NB4 (cell line): ENCODE measurements around the gene CRLF1.
A peak's percentile ranks its signal among the peaks of the same experiment; 100 is the strongest.

ENCODE experiments used
- DNase-seq: peaks from one replicate; pipeline ENCODE4 v3.0.0; 2010; ENCODE audit warnings: low read depth
- H3K4me3 ChIP-seq: one replicate; pipeline ENCODE4 v1.5.1; 2011; ENCODE audit warnings: mild to moderate bottlenecking, low read depth, low read length, moderate library complexity
- CTCF ChIP-seq: IDR thresholded peaks from one replicate; pipeline ENCODE4 v1.5.1; 2012; ENCODE audit warnings: low read depth, low read length
- MYC ChIP-seq: IDR thresholded peaks from 2 replicates; pipeline ENCODE4 v1.6.1; 2011; ENCODE audit warnings: low read depth, low read length
- POLR2A ChIP-seq: IDR thresholded peaks from 2 replicates; pipeline ENCODE4 v1.6.1; 2011; ENCODE audit warnings: mild to moderate bottlenecking; ENCODE audit not compliant: insufficient read length; ENCODE audit errors: extremely low read depth
- TF ChIP-seq, protein P1 (sequence below): IDR thresholded peaks from 2 replicates; pipeline ENCODE4 v1.6.1; 2011; ENCODE audit warnings: low read depth, low read length

CRLF1 gene

GRCh38 chr19:18590273-18591272, 16.0 kb downstream of the CRLF1 start:
- no peak for DNase-seq
- H3K4me3 ChIP-seq: no peak overlapping the region

DNA sequence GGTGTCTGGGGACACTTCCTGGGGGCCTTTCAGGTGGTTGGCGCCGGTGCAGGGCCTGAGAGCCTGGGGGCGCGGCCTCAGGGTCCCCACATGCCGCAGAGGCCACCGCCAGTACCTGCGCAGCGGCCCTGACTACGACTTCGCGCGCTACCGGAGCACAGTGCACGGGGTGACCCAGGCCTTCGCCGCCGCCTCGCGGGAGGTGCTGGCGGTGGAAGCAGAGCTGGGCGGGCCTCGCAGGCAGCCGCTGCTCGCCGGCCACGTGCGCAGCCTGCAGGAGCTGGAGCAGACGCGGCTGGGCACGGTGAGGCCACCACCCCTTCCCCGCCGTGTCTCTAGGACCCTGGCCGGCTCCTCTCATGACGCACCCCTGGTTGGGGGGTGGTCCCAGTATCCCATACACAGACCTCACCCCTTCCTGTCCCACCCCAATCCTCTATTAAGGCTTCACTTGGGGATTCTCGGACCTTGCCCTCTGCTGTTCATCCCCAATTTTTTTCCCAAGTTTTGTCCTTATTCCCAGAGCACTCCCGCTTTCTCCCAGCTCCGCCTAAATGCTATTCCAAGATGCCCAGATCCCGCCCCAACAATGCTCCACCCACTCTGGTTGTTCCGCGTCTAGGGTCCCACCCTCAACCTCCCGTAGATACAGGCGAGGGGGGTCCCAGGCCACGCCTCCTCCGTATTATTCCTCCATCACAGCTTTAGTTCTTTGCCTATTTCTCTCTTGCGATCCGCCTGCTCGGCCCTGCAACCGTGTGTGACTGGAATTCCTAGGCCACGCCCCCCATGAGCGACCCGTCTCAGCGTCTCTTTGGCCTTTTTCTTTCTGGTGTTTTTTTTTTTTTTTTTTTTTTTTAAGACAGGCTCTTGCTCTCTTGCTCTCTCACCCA, 17.0 kb downstream of the CRLF1 start:
- TF ChIP-seq CTCF (no peak), MYC (peak; percentile 95), POLR2A (no peak)
- TF ChIP-seq, protein P1, sequence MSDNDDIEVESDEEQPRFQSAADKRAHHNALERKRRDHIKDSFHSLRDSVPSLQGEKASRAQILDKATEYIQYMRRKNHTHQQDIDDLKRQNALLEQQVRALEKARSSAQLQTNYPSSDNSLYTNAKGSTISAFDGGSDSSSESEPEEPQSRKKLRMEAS: peak; percentile 98
- H3K4me3 ChIP-seq: peak overlapping the region; percentile 73
- DNase-seq: peak; percentile 85

More at GRCh38 chr19:18590273-18591272, 16.0 kb downstream of the CRLF1 start:
- no peak for TF ChIP-seq CTCF
- no peak for TF ChIP-seq POLR2A
- TF ChIP-seq MYC: no peak
- TF ChIP-seq, protein P1: no peak

GRCh38 chr19:18588611-18589379, 17.8 kb downstream of the CRLF1 start, which contains the start of gene REX1BD:
REX1BD (plus strand) TSS chr19:18588798; CDS start chr19:18588802, 4 bp downstream.
- TF ChIP-seq POLR2A (peak; percentile 74), CTCF (peak; percentile 62), MYC (peak; percentile 61)
- TF ChIP-seq, protein P1: peak; percentile 39; the same call in 1 of the 2 replicates
- peak; percentile 94 for DNase-seq
- peak within 1 kb of the TSS; percentile 73 for H3K4me3 ChIP-seq

- no peak for TF ChIP-seq MYC
- TF ChIP-seq POLR2A: no peak
- TF ChIP-seq CTCF: no peak
- TF ChIP-seq, protein P1: no peak
- DNase-seq: peak; percentile 49
- H3K4me3 ChIP-seq: peak overlapping the region; percentile 61
Observed at GRCh38 chr19:18587962-18588610, 18.5 kb downstream of the CRLF1 start.

DNA sequence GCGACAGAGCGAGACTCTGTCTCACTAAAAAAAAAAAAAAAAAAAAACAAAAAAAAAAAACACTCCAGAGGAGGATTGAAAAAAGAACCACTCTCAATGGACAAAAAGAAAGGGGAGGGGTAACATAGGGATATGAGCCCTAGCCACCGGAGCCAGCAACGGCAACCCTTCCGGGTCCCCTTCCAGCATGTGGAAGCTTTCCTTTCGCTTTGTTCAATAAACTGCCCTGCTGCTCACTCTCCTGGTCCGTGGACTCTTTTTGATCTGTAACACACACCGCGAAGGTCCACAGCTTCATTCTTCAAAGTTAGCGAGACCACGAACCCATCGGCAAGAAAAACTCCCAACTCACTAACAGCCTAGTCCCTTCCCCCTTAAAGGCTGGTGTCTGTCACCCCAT, 19.0 kb downstream of the CRLF1 start:
- no peak overlapping the region for H3K4me3 ChIP-seq
- DNase-seq: no peak

More for the DNA sequence above, 19.0 kb downstream of the CRLF1 start:
- no peak for TF ChIP-seq CTCF
- TF ChIP-seq, protein P1: no peak
- TF ChIP-seq POLR2A: no peak
- no peak for TF ChIP-seq MYC
